IPS DF 19.7 (cell line): ENCODE measurements around the gene NPM3.

Experiments
- DNase-seq: peaks from one replicate; pipeline ENCODE4 v3.0.0-alpha.2; 2013; ENCODE audit warnings: low read depth, low spot score

Gene NPM3

DNA sequence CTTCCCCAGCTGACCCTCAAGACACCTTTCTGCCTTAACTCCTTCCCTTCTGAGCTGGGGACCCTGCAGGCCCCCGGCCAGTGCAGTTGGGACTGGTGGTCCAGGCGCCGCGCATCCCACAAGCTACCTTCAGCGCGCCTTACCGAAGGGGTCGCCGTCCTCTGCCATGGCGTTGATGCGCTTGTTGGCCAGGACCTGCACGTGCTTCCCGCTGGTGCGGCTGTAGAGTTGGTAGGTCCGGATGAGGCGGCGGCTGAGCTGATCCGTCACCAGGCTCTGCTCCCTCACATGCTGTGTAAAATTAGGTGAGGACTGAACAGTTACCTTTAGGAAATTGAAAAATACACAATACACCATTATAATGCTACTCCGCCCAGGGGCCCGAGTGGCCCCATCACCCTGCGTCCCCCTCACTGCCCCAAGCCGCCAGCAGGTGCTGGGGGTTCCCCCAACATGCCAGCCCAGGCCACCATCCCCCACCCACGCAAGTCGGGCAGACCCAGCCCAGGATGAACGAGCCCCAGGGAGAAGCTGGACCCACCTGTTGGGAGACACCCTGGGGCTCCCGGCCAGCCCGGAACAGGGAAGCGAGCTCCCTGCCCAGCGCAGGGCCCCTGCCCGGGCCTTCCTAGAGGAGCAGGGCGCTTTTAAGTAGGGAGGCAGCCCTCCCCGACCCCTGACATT is 8.5 kb downstream of the NPM3 start:
- no peak for DNase-seq

DNA sequence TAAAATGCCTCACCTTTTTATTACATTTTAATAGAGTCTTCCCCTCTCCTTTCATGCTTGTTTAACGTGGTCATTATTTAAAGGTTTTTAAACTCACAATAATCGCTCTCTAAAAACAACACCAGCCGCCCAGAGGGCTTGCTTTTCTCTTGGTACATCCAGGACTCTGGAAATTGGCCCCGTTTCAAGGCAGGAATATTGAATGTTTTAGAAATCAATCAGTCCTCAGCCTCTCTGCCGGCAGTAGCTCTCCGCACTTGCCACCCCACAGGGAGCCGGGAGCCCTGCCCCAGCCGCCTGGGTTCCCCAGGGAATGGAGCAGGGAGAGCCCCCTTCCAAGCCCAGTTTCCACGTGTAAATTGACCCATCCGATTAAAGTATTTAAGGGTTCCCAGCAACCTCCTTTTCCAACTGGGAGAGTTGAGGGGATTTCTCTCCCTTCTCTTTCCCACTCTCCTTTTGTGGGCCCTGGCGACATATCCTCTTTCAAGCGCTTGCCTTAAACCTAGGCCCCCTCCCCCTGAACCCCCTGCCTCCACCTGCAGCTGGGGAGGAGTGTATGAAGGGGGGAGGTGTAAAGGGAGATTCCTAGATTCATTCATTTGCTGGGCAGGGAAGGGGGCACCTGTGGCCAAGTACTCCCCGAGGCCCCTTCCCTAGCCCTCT is 9.2 kb downstream of the NPM3 start:
- no peak for DNase-seq

DNA sequence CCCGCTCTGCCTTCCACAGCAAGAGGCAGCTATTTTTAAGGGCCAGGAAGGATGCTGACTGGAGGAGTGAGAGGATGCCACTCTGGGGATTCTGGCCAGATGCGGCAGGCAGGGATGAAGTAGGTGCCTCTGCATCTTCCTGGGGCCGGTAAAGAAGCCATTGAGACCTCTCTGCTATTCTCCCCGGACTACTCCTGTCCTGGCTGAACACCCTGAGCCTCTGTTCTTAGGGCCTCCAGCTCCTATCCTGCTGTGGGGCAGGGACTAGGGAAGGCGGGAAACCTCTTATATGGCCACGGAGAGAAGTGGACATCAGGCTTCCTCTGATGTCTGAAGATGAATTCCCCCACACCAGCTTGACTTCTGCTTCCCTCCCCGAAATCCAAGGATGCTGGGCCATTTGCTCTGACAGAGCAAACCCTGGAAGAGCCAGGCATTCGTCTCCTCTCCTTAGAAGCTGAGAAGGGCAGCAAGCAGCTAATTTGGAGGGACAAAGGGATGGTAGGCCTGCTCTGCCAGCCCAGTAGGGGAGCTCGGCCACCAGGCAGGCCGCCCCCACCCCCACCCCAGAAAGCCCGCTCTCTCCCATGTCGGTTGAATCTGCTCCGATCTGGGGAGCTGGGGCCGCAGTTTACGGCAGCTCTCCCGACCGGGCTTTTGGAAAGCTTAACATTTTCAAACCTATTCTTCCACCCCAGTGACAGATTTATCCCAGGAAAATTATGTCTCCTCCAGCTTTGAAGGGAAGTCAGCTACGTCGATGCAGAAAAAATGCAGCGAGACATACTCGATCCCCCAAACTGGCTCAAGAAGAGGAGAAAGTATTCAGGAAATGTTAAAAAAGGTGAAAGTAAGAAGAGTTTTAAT is 10.1 kb downstream of the NPM3 start:
- no peak for DNase-seq

DNA sequence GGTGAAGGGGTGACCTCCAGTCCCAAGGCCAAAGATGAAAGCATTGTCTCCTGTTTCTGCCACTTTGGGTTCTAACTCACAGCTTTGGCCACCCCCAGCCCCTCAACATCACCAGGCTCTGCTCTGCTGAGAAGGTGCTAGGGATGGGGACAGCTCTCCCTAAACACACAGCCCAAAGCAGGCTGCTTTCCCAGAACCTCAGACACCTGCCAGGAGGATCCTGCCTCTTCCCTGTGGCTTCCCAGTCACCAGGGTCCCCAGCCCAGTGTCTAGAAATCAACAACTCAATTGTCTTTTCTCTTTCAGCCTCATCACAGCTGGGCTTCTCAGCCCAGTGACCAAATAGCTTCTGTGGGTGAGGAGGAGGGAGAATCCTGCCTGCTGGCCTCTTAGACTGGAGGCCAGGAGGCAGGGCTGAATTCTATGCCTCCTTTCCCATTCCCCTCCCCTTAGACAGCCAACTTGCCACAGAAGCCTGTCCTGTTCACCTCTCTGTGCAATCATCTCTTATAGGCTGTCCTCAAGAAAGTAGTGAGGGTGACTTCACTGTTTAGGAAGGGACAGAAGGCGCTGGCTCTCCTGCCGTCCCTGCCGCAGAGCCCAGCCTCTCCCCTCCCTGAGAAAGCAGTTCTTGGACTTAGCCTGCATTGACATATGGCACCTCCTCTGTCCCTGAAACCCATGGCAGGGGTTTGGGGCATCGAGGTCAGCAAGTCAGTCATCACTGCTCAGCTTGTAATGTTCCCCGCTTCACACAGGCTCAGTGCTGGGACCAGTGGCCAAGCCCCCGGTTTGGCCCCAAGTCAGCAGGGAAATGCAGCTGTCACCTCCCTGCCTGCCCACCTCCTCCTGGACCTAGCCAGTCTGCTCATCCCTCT is 11.0 kb downstream of the NPM3 start:
- no peak for DNase-seq

GRCh38 chr10:101771380-101771779 is 11.9 kb downstream of the NPM3 start:
- no peak for DNase-seq

DNA sequence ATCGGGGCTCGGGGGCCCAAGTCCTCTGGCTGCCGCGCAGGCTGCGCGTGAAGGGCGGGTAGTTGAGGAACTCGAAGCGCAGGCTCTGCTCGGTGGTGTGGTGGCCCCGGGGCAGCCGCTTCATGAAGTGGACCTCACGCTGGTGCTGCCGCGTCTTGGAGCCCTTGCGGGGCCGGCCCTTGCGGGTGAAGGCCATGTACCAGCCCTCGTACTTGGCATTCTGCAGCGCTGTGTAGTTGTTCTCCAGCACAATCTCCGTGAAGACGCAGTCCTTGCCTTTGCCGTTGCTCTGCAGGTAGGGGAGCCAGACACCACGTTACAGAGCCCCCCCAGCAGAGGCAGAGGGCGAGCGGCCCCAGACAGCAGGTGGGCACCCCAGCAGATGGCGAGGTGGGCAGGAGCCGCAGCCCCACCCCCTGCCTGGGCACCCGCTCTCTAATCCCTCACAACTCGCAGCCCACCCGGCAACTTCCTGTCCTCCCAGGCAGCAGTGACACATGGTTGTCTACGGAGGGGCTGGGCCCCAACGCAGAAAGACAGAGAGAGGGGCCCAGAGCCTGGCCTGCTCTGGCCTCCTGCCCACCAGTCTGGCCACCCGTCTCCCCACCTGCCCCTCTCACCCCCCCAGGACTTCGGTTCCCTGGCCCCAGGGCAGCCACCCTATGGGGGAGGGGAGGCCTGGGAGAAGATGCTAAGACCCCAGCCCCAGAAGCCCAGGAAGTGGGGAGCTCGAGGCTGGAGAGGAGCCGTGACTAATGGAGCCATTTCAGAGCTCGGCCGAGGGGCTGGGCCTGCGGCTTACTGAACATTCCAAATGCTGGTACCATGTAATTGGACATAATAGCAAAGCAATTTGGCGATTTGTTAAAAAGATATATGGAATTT is 12.7 kb downstream of the NPM3 start:
- no peak for DNase-seq

DNA sequence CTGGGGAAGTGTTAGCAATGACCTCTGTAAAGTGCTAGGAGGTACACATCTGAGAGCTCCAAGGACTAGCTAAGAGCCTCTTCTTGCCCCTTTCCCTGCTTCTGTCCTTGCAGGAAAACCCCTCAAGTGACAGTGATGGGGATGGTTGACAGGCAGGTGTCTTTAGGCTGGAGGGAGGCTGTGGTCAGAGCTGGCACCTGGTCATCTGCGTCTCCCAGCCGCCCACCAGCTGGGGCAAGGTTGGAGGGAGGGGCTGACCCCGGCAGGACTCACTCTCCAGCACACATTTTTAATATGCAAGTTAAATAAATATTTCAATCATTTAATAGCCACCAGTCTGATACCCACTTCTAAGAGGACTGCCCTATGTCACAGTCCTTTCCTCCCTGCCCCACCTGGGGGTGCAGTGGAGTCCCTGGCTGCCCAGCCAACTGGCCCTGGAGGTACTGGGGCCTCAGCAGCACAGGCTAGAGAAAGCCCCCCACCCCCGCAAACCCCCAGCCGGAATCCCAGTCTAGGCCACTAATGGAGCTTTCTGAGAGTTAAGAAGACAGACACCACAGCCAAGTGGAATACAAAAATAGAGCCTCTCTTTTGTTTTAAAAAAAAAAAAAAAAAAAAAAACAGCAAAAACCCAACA is 13.6 kb downstream of the NPM3 start:
- no peak for DNase-seq

DNA sequence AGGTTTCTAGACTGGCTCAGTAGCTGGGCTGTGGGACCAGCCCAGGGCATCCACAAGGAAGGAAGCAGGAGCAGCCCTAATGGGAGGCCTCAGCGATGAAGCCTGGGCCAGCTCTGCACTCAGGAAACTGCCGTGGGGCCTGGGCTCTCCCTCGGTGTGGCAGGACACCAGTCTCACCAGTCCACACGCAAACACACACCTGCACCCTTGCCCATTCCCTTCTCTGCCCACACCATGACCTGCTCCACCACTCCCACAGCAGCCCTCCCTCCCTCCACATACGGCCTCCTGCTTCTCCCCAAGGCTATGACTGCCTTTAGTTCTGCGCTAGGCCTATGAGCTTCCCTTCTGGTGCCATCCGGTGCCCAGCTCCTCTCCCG is 14.5 kb downstream of the NPM3 start:
- DNase-seq, result no peak

DNA sequence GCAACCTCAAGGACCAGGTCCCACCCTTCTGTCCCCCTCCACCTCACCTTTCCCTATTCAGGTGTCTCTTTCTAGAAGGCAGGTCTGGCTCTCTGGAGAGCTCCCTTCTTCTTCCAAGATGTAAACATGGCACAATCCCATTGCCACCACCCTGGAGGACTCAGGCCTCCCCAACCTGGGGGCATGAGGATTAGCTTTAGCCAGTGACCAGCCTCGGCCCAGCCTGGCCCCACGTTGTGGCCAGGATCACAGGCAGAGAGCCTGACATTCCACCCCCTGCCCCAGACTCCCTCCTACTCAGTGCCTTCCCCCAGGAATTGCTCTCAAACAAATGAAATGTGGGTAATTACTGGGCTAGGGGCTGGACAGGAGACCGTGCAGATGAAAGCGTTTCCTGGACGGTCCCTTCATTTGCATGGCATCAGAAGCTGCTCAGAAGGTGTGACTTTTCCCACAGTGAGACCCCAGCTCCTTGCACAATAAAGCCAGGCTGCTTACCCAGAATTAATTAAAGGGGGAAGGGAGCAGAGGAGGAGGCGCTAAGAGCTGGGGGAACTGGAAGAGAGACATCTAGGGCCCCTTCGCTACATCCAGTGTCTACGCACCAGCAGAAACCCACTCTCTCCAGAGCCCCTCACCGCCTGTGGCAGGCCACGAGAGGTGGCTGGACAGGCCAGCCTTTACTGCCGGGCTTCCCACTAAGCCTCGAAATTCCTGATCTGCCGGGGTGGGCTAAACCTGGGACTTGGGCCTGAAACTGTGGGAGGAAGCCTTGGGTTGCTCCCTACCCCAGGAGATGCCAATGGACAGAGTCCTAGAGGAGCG is 15.1 kb downstream of the NPM3 start:
- DNase-seq, result no peak

- no peak for DNase-seq
Measured at GRCh38 chr10:101767600-101767945, 15.7 kb downstream of the NPM3 start.

DNA sequence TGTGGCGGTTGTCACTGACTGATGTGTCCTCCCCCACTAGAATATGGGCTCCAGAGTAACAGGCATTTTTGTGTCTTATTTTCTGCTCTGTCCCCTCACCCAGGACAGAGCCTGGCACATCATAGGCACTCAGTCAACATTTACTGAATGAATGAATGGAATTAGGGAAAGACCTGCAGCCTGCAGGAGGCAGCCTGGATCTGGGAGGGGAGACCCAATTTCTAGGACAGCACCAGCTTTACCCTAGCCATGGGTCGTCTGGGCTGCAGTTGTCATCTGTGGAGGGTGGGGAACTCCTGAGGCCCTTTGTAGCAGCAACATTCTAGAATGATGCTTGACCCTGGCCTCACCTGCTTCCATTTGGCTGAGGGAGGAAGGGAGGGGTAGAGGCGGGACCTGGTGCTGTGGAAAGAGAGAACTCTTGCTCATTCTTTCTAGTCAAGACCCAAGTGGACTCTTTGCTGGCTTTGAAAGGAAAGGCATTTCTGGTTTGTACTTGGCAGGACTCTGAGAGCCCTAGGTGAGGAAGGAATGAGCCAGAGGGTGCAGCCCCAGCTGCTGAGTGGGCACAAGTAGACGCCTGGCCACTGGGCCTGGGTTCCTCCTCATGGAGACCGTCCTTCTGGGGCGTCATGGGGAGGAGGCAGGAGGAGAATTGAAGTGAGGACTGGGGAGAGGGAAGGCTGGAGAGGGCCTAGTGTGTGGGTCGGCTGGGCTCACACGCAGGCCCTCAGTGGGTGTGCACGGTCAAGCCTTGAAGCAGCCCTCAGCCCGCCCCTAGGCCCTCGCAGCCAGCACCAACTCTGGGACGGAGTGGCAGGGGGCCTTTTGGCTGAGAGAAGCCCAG is 16.3 kb downstream of the NPM3 start:
- no peak for DNase-seq

DNA sequence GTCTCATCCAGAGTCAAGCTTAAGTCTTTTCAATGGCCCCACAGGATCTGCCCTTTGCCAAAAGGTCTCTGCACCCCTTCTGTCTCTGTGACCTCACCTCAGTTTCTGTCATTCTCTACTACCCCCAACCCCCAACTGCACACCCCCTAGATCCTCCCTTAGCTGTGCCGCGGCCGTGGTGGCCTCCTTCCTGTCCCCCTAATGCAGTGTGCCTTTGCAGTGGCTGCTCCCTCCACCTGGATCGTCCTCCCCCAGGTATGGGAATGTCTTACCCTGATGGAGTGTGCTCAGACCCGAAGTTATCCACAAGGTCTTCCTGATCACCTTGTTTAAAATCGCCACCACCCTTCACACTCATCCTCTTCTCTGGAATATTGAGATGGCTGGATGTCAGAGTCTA is 16.9 kb downstream of the NPM3 start:
- DNase-seq, result no peak

DNA sequence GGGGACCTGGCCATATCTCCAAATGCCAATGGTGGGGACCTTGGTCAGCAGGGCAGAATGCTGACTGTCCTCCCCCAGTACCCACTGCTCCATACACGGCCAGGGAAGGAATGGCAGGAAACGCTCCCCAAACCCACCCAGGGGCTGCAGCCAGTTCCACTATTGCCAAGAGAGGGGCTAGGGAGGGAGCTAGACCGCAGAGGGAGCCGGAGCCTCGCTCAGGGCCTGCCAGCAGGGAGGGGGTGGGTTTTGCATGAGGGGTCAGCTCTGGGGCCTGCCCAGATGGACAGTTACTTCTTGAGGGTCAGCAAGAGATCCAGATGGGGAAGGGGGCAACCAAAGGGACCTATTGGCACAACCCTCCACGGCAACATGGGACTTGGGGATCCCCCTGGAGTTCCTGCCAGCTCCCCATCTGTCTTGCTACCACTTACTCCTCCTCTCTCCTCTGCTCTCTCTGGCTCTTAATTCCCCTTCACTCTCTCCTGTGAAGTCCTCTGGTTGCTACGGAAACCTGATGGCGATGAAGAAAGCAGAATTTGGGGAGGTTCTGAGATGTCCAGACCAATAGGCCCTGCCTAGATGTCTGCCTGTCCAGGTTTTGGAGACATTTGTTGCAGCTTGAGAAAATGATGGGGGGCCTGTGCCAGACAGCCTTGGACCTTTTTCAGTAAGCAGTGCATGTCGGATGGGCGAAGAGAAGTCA is 20.0 kb downstream of the NPM3 start:
- DNase-seq, result no peak

DNA sequence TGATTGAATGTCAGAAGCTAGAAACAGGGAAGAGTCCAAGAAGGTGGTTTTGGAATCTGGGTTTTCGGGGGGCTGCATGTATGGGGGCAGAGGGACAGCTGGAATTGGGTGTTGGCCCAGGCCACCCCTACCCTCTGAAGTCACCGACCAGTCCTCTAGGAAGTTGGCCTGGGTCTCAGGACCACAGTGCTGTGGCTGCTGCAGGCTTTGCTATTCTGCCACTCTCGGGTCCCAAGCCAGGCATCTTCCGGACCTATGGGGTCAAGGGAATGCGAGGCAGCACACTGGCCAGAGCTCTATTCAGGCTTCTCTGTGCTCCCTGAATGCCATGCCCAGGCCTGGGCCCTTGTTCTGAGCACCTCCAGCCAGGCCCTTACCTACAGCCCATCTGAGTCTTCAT is 20.5 kb downstream of the NPM3 start:
- no peak for DNase-seq

- DNase-seq, result no peak
Measured at GRCh38 chr10:101761226-101761625, 22.0 kb downstream of the NPM3 start.

DNA sequence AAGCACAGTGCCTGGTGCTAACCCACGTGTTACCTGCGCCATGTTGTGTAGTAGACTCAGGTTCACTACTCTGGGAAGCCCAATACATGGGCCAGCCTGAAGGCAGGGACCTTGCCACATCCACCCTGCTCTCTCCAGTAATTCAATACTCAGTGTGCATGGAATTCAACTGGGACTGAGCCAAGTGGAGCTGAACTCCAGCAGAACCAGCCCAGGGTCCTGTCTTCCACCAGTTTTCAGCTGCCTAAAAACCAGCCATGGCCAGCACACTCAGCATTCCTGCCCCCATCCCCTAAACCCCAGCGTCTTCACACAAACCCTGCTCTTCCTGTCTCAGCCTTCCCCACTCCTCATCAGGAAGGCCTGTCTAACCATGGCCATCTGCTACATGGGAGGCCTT is 22.7 kb downstream of the NPM3 start:
- DNase-seq, result no peak

- DNase-seq, result no peak
Measured at GRCh38 chr10:101759309-101760247, 23.7 kb downstream of the NPM3 start.
